CD4-positive, alpha-beta memory T cell (primary cell): ENCODE results near the gene CAVIN3. TPM values are rescaled to one million over a fixed set of nuclear protein-coding genes. Genes with fewer than 3 reads are reported as not detected.
"Not testable (repeated sequence)": the region's sequence is repeated elsewhere in the genome, so short reads cannot be mapped to it uniquely, and the experiment has no call there.

Experiments
- CTCF ChIA-PET: fragments of 350-600 bp; sonication (Branson Sonifier 250); formaldehyde crosslinking; loops from one replicate; lab custom pipeline; 2021; ENCODE audit warnings: inconsistent platforms; ENCODE audit not compliant: partially characterized antibody; lab: Charles Lee
- POLR2A ChIA-PET: fragments of 350-600 bp; sonication (Branson Sonifier 250); formaldehyde crosslinking; loops from one replicate; lab custom pipeline; 2021; ENCODE audit not compliant: partially characterized antibody; lab: Charles Lee
- DNase-seq, 5 donors: peaks; one replicate each; pipeline versions ENCODE4 v3.0.0 to v3.0.0-alpha.2; 2020 to 2022; ENCODE audit warnings: mixed read lengths in 1 of 5
- H3K27ac ChIP-seq: one replicate; pipeline ENCODE4 v1.7.0; 2013; ENCODE audit warnings: low read depth, low read length
- H3K27me3 ChIP-seq: 2 replicates; pipeline ENCODE4 v1.7.0; 2013; ENCODE audit warnings: mild to moderate bottlenecking, low read length, moderate library complexity; ENCODE audit not compliant: insufficient read depth
- H3K36me3 ChIP-seq: 2 replicates; pipeline ENCODE4 v1.7.0; 2013; ENCODE audit warnings: mild to moderate bottlenecking, low read length, moderate library complexity; ENCODE audit not compliant: insufficient read depth
- H3K4me1 ChIP-seq: 2 replicates; pipeline ENCODE4 v1.7.0; 2013; ENCODE audit warnings: mild to moderate bottlenecking, low read length, moderate library complexity; ENCODE audit not compliant: insufficient read depth
- H3K4me3 ChIP-seq, 2 donors: one replicate each; pipeline ENCODE4 v1.7.0; 2013; ENCODE audit warnings: low read length in 2 of 2, mild to moderate bottlenecking in 1 of 2
- H3K9me3 ChIP-seq, 2 donors: one replicate each; pipeline ENCODE4 v1.7.0; 2013; ENCODE audit warnings: low read length in 2 of 2, control low read depth in 1 of 2; ENCODE audit not compliant: control insufficient read depth in 1 of 2
- H3K27ac Mint-ChIP-seq, 7 donors: one replicate each; pipeline ENCODE4 v1.8.0; 2020 to 2021; ENCODE audit warnings: mixed read lengths in 7 of 7, mild to moderate bottlenecking in 6 of 7, inconsistent platforms in 3 of 7, moderate library complexity in 3 of 7
- H3K27me3 Mint-ChIP-seq, 2 donors: one replicate each; pipeline ENCODE4 v1.8.0; 2020 to 2021; ENCODE audit warnings: mixed read lengths in 2 of 2
- H3K36me3 Mint-ChIP-seq, 2 donors: one replicate each; pipeline ENCODE4 v1.8.0; 2020 to 2021; ENCODE audit warnings: mixed read lengths in 2 of 2, inconsistent platforms in 1 of 2, mild to moderate bottlenecking in 1 of 2
- H3K4me1 Mint-ChIP-seq, 4 donors: one replicate each; pipeline ENCODE4 v1.8.0; 2020 to 2021; ENCODE audit warnings: mixed read lengths in 4 of 4, mild to moderate bottlenecking in 1 of 4
- H3K4me3 Mint-ChIP-seq, 8 donors: one replicate each; pipeline ENCODE4 v1.8.0; 2020 to 2021; ENCODE audit warnings: mixed read lengths in 8 of 8, mild to moderate bottlenecking in 7 of 8, moderate library complexity in 6 of 8, inconsistent platforms in 3 of 8
- H3K9me3 Mint-ChIP-seq, 8 donors: one replicate each; pipeline ENCODE4 v1.8.0; 2020 to 2021; ENCODE audit warnings: mixed read lengths in 8 of 8, mild to moderate bottlenecking in 5 of 8, inconsistent platforms in 3 of 8, moderate library complexity in 1 of 8
- intact Hi-C: fragments of 100-400 bp; cut with micrococcal nuclease; formaldehyde crosslinking; loops from one replicate; pipeline ENCODE4 v1.15.1; 2023
- polyA plus RNA-seq, 2 donors: library from polyadenylated mRNA; unstranded; fragments of 300-500 nt; fragmentation: Illumina TruSeq; gene quantifications; one replicate each; pipeline ENCODE4 v1.2.3, GENCODE V29; 2021
- total RNA-seq, 2 experiments: library from RNA; stranded (reverse); gene quantifications; one replicate each; pipeline ENCODE4 v1.2.3, GENCODE V29; 2021

The CAVIN3 gene
- total and polyA plus RNA-seq, 4 experiments from 2014 or later, result 0.36 to 0.70 TPM; not detected in 2

DNA sequence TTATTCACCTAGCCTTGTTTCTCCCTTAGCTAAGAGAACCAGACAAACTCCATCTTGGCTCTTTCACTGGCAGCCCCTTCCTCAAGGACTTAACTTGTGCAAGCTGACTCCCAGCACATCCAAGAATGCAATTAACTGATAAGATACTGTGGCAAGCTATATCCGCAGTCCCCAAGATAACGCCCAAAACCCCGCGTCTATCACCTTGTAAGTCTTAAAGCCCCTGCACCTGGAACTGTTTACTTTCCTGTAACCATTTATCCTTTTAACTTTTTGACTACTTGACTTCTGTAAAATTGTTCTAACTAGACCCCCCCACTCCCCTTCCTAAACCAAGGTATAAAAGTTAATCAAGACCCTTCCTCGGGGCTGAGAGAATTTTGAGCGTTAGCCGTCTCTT lies 39.5 kb downstream of the CAVIN3 start:
- DNase-seq, H3K36me3 Mint-ChIP-seq, H3K27ac Mint-ChIP-seq, CTCF ChIA-PET, H3K36me3 ChIP-seq, POLR2A ChIA-PET, H3K4me1 ChIP-seq, H3K9me3 ChIP-seq, intact Hi-C loops, H3K27me3 ChIP-seq, H3K27ac ChIP-seq, H3K4me1 Mint-ChIP-seq, H3K4me3 ChIP-seq, H3K4me3 Mint-ChIP-seq: not testable (repeated sequence)
- peaks cover 0 to 10% (median 3%) of the 10 kb centered on the region in 8 donors for H3K9me3 Mint-ChIP-seq
- peaks cover 33 to 51% of the 10 kb centered on the region in 2 donors for H3K27me3 Mint-ChIP-seq

DNA sequence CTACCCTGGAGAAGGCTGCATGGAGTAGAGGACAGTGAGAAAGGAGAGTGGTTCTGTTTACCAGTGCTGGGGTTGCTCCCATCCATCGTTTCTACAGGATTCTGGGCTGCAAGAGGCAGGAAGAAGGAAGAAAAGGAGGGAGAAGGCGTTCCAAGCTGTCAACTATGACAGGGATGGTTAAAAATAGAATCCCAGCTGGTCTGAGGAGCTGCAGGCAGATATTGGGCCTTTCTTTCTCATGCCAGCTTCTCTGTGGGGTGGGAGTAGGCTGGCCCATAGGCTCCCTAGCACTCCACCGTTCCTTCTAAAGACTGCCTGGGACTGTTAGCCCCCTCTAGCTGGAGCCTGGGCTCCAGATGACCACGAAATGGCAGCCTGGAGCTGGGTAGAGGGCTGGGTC lies 47.1 kb downstream of the CAVIN3 start:
- H3K27ac Mint-ChIP-seq, result no peak overlapping the region
- Histone ChIP-seq H3K9me3 (no peaks in the 10 kb centered on the region), H3K27ac (no peak overlapping the region), H3K36me3 (no peaks in the 10 kb centered on the region), H3K4me1 (no peaks in the 10 kb centered on the region), H3K27me3 (no peaks in the 10 kb centered on the region), H3K4me3 (no peak overlapping the region)
- POLR2A ChIA-PET, result no interaction called here
- DNase-seq, result no peak
- H3K27me3 Mint-ChIP-seq, result peaks cover 44 to 46% of the 10 kb centered on the region in 2 donors
- H3K4me3 Mint-ChIP-seq, result no peak overlapping the region
- intact Hi-C loops, result no loop called here
- peaks cover 0 to 10% (median 3%) of the 10 kb centered on the region in 8 donors for H3K9me3 Mint-ChIP-seq
- CTCF ChIA-PET, result interaction anchor here (1.5 kb wide), 1 partner anchor 22 kb away, joined by 6 read pairs; no protein-coding TSS in a partner anchor
- H3K36me3 Mint-ChIP-seq, result no peaks in the 10 kb centered on the region
- H3K4me1 Mint-ChIP-seq, result no peaks in the 10 kb centered on the region

DNA sequence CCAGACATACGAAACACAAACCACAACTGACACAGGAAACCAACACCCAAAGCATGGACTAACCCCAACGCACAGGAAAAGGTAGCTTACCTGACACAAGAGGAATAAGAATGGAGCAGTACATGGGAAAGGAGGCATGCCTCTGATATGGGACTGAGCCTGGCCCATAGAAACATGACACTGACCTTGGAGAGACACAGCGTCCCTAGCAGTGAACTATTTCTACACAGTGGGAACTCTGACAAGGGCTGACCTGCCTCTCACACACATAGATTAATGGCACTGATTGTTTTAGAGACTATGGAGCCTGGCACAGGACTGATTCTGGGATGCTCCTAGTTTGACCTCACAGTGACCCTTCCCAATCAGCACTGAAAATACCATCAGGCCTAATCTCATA lies 48.7 kb downstream of the CAVIN3 start:
- Histone ChIP-seq H3K4me1 (no peaks in the 10 kb centered on the region), H3K36me3 (no peaks in the 10 kb centered on the region), H3K9me3 (no peaks in the 10 kb centered on the region), H3K27me3 (no peaks in the 10 kb centered on the region), H3K4me3 (no peak overlapping the region), H3K27ac (no peak overlapping the region)
- H3K27ac Mint-ChIP-seq, result no peak overlapping the region
- peaks cover 33 to 35% of the 10 kb centered on the region in 2 donors for H3K27me3 Mint-ChIP-seq
- POLR2A ChIA-PET, result no interaction called here
- H3K9me3 Mint-ChIP-seq, result peaks cover 0 to 8% (median 2%) of the 10 kb centered on the region in 8 donors
- no peaks in the 10 kb centered on the region for H3K4me1 Mint-ChIP-seq
- intact Hi-C loops, result no loop called here
- H3K4me3 Mint-ChIP-seq, result no peak overlapping the region
- no peak for DNase-seq
- H3K36me3 Mint-ChIP-seq, result no peaks in the 10 kb centered on the region
- CTCF ChIA-PET, result no interaction called here

DNA sequence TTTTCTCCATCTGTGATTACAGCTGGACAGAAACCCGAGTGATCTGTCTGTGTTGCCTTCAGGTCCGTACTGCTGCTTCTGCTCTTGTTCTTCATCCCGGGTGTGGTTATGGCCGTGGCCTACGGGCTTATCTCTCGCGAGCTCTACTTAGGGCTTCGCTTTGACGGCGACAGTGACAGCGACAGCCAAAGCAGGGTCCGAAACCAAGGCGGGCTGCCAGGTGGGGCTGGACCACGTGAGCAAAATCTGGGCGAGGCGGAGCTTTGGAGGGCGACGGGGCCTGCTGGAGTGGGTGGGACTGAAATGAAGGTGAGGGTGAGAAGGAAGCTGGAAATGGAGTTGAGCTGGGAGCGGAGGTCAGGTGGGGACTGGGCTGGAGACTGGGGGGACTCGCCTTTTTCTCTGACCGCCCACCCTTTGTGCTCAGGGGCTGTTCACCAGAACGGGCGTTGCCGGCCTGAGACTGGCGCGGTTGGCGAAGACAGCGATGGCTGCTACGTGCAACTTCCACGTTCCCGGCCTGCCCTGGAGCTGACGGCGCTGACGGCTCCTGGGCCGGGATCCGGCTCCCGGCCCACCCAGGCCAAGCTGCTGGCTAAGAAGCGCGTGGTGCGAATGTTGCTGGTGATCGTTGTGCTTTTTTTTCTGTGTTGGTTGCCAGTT lies 49.6 kb downstream of the CAVIN3 start:
- Mint-ChIP-seq H3K4me3 (peak overlapping the region in 3 of 8 donors; percentile 4 to 66 (median 34)), H3K27ac (no peak overlapping the region), H3K27me3 (peaks cover 30% of the 10 kb centered on the region in 2 donors), H3K4me1 (no peaks in the 10 kb centered on the region), H3K36me3 (no peaks in the 10 kb centered on the region), H3K9me3 (peaks cover 0 to 5% (median 0%) of the 10 kb centered on the region in 8 donors)
- DNase-seq, result no peak
- Histone ChIP-seq H3K4me3 (no peak overlapping the region), H3K27ac (no peak overlapping the region), H3K27me3 (no peaks in the 10 kb centered on the region), H3K4me1 (no peaks in the 10 kb centered on the region), H3K9me3 (no peaks in the 10 kb centered on the region), H3K36me3 (no peaks in the 10 kb centered on the region)
- intact Hi-C loops, result no loop called here
- POLR2A ChIA-PET, result no interaction called here
- CTCF ChIA-PET, result no interaction called here

DNA sequence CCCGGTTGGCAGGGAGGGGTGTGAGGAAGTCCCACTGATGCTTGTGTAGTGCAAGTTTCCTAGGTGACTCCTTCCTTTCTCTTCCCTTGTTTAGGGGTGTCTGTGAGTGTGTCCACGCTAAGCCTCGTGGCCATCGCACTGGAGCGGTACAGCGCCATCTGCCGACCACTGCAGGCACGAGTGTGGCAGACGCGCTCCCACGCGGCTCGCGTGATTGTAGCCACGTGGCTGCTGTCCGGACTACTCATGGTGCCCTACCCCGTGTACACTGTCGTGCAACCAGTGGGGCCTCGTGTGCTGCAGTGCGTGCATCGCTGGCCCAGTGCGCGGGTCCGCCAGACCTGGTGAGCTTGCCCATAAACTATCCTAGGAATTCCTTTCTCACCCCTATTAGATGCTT lies 50.3 kb downstream of the CAVIN3 start:
- CTCF ChIA-PET, result no interaction called here

More for the DNA sequence above, 50.3 kb downstream of the CAVIN3 start:
- Histone ChIP-seq H3K27ac (no peak overlapping the region), H3K27me3 (no peaks in the 10 kb centered on the region), H3K4me1 (no peaks in the 10 kb centered on the region), H3K9me3 (no peaks in the 10 kb centered on the region), H3K36me3 (no peaks in the 10 kb centered on the region), H3K4me3 (no peak overlapping the region)
- Mint-ChIP-seq H3K36me3 (no peaks in the 10 kb centered on the region), H3K9me3 (peaks cover 0 to 5% (median 0%) of the 10 kb centered on the region in 8 donors), H3K4me1 (no peaks in the 10 kb centered on the region), H3K27ac (no peak overlapping the region), H3K27me3 (peaks cover 25 to 26% of the 10 kb centered on the region in 2 donors), H3K4me3 (no peak overlapping the region)
- no peak for DNase-seq
- POLR2A ChIA-PET, result no interaction called here
- intact Hi-C loops, result no loop called here

Other genes with a start within 250 kb of the CAVIN3 start
- gene OR56B4, start 212.8 kb downstream of the CAVIN3 start, total RNA-seq, result not detected
- not detected for gene OR56B4, start 212.8 kb downstream of the CAVIN3 start, polyA plus RNA-seq
- not detected for gene OR52B2, start 150.2 kb downstream of the CAVIN3 start, total RNA-seq
- gene OR52B2, start 150.2 kb downstream of the CAVIN3 start, polyA plus RNA-seq, result not detected
- gene OR52W1, start 121.3 kb downstream of the CAVIN3 start, total RNA-seq, result not detected
- gene OR52W1, start 121.3 kb downstream of the CAVIN3 start, polyA plus RNA-seq, result not detected
- not detected for gene C11orf42, start 114.9 kb downstream of the CAVIN3 start, total RNA-seq
- not detected for gene C11orf42, start 114.9 kb downstream of the CAVIN3 start, polyA plus RNA-seq
- gene FHIP1B, start 85.9 kb downstream of the CAVIN3 start, total RNA-seq, result 10 to 100 TPM; 48.7 to 50.8 TPM
- gene FHIP1B, start 85.9 kb downstream of the CAVIN3 start, polyA plus RNA-seq, result 10 to 100 TPM; 12.0 to 16.7 TPM
- gene CNGA4, start 81.4 kb downstream of the CAVIN3 start, total RNA-seq, result under 1 TPM; 0.58 to 0.61 TPM
- not detected for gene CNGA4, start 81.4 kb downstream of the CAVIN3 start, polyA plus RNA-seq
- not detected for gene CCKBR, start 60.7 kb downstream of the CAVIN3 start, total RNA-seq
- gene CCKBR, start 60.7 kb downstream of the CAVIN3 start, polyA plus RNA-seq, result not detected
- 10 to 100 TPM; 39.3 to 43.6 TPM for gene SMPD1, start 70.0 kb upstream of the CAVIN3 start, total RNA-seq
- 10 to 100 TPM in 1 of 2 donors, 1 to 10 TPM in 1; 9.2 to 12.1 TPM for gene SMPD1, start 70.0 kb upstream of the CAVIN3 start, polyA plus RNA-seq
- 10 to 100 TPM; 93.2 to 93.5 TPM for gene APBB1, start 98.6 kb upstream of the CAVIN3 start, total RNA-seq
- 100 to 1,000 TPM in 1 of 2 donors, 10 to 100 TPM in 1; 84.7 to 107 TPM for gene APBB1, start 98.6 kb upstream of the CAVIN3 start, polyA plus RNA-seq
- 1 to 10 TPM in 1 of 2 experiments, under 1 TPM in 1; 0.83 to 1.3 TPM for gene HPX, start 120.5 kb upstream of the CAVIN3 start, total RNA-seq
- gene HPX, start 120.5 kb upstream of the CAVIN3 start, polyA plus RNA-seq, result not detected
- gene TRIM3, start 153.4 kb upstream of the CAVIN3 start, total RNA-seq, result 10 to 100 TPM; 22.9 to 23.1 TPM
- gene TRIM3, start 153.4 kb upstream of the CAVIN3 start, polyA plus RNA-seq, result 1 to 10 TPM; 1.2 to 3.5 TPM
- gene ARFIP2, start 160.8 kb upstream of the CAVIN3 start, total RNA-seq, result 10 to 100 TPM; 53.9 to 56.9 TPM
- gene ARFIP2, start 160.8 kb upstream of the CAVIN3 start, polyA plus RNA-seq, result 10 to 100 TPM; 34.1 to 35.8 TPM
- gene TIMM10B, start 161.0 kb upstream of the CAVIN3 start, total RNA-seq, result 10 to 100 TPM; 54.7 to 60.3 TPM
- 10 to 100 TPM; 29.9 to 32.4 TPM for gene TIMM10B, start 161.0 kb upstream of the CAVIN3 start, polyA plus RNA-seq
- gene DNHD1, start 176.8 kb upstream of the CAVIN3 start, total RNA-seq, result 10 to 100 TPM; 45.9 to 54.0 TPM
- gene DNHD1, start 176.8 kb upstream of the CAVIN3 start, polyA plus RNA-seq, result 1 to 10 TPM; 1.2 to 1.4 TPM